ENCODE results near the gene NSUN6.

Gene NSUN6

DNA sequence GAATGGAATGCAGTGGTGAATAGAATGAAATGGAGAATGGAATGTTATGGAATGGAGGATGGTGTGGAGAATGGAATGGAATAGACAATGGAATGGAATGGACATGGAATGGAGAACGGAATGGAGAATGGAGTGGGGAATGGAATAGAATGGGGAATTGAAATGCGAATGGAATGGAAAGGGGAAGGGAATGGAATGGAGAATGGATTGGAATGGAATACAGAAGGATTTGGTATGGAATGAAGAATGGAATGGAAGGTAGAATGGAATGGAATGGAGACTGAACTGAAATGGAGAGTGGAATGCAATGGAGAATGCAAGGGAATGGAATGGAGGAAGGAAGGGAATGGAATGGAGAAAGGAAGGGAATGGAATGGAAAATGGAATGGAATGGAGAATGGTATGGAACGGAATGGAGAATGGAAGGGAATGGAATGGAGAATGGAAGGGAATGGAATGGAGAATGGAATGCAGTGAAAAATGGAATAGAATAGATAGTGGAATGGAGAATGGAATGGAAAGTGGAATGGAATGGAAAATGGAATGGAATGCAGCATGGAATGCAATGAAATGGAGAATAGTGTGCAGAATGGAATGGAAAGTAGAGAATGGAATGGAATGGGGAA is 94.8 kb downstream of the NSUN6 start:
- no peak for DNase-seq

GRCh38 chr10:18554479-18554878 is 96.9 kb downstream of the NSUN6 start:
- DNase-seq: no peak

- DNase-seq: no peak
These were observed 99.9 kb downstream of the NSUN6 start for GRCh38 chr10:18551473-18551872.

DNA sequence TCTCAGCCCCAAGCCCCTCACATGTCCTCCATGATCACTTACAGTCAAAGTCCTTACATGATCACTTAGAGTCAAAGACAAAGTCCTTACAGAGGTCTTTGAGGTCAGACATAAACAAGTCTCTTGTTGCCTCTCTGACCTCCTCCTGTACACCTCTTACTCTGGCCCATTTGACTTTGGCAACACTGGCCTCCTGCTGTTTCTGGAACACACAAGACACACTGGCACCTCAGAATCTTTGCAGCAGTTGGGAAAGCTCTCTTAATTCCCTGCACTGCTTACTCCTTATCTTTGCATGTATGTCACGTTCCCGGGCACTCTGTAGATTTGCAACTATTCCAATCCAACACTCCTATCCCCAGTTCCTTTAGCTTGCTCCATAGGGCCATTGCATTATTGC is 102.3 kb downstream of the NSUN6 start:
- no peak for DNase-seq

DNA sequence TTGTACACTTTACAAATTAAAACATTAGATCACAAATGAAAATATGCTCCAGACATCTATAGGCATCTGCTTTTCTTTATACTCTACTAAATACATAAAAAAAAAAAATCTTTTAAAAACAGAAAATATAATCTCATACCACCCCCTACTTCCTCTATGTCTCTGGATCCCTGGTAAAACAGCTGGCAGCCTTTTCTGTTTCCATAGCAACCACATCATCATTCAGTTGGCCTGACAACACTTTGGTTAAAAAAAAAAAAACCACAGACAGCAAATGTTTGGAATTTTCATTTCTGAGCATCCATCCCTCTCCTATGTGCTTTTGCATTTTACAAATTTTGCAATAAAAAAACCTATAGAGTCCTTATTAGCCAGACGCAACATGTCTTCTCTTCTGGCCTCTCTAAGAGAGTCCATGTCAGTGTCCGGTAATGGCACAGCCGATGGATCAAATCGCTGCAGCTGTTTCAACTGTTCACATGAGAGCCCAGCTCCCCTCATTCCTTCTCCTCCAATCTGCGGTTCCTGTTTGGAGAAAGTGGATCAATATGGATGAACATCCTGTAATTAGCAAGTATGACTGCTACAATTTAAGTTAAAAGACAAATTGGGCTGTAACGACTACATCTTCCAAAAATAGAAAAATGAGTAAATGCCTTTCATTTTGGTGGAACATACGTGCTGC is 105.6 kb downstream of the NSUN6 start:
- no peak for DNase-seq

DNA sequence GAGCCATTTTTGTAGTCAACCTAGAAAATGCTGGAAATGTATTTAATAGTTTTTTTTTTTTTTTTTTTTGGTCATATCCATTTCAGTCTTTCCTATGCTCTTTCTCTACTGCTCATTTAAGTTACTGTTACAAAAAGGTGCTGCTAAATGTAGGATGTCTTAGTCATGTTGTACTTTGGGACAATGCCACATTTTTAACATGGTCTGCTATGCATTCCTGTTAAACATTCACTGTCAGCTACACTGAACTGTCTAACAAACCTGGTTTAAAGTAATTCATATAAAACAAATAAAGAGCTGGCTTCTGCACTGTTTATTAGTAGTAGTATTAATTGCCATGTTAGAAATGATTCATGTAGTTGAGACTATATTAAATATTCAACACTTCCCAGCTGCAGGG is 108.6 kb downstream of the NSUN6 start:
- no peak for DNase-seq

- no peak for DNase-seq
These were observed 111.2 kb downstream of the NSUN6 start for GRCh38 chr10:18540195-18540594.

DNA sequence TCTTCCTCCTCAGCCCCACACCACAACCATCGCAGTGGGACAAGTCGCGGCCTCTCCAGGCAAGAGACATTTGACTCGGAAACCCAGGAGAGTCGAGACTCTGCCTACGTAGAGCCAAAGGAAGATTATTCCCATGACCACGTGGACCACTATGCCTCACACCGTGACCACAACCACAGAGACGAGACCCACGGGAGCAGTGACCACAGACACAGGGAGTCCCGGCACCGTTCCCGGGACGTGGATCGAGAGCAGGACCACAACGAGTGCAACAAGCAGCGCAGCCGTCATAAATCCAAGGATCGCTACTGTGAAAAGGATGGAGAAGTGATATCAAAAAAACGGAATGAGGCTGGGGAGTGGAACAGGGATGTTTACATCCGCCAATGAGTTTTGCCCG is 112.1 kb downstream of the NSUN6 start:
- no peak for DNase-seq

GRCh38 chr10:18533896-18534295 is 117.5 kb downstream of the NSUN6 start:
- DNase-seq: no peak

DNA sequence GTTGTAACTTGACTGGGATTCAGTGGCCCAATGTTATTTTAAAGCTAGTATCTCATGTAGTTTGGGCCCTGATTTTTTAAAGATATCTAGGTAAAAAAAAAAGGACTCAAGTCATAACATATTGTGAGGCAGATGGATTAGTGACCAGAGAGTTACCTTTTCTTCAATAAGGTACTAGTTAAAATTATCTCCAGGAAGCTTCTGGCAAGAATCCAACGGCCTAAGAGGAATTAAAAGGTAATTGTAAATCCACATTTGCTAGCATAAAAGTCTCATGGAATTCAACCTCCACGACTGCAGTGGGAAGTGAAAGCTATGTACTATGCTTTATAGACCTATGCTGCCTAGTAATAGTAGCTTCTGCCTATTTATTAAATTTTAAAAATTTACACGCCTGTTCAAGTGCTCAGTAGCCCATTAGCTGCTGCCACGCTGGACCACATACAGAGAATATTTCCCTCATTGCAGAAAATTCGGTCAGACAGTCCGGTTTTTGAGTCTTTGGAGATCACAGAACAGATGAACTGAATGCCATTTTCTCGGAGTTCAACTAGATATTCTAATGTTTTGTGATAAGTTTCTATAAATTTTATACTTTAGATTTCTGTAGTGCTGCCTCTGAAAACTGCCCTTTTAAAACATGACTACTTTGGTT is 118.4 kb downstream of the NSUN6 start:
- no peak for DNase-seq

DNA sequence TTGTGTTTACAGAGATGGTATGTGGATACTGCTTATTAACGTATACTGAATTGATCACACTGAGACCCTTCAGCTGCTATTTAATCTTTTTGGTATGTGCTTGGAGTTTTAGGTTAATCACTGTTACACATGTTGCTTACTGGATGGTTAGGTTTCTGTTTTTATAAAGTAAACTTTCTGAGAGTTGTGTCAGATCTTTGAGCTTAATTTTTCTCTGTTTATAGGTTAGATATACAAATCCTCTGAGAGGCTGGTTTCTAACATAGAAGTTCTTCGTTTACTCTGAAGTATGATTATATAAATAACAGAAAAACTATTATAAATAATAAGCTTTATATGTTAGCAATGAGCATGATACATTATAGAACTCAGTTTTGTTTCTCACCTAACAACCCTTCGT is 123.1 kb downstream of the NSUN6 start:
- no peak for DNase-seq

GRCh38 chr10:18527687-18528086 is 123.7 kb downstream of the NSUN6 start:
- no peak for DNase-seq

DNA sequence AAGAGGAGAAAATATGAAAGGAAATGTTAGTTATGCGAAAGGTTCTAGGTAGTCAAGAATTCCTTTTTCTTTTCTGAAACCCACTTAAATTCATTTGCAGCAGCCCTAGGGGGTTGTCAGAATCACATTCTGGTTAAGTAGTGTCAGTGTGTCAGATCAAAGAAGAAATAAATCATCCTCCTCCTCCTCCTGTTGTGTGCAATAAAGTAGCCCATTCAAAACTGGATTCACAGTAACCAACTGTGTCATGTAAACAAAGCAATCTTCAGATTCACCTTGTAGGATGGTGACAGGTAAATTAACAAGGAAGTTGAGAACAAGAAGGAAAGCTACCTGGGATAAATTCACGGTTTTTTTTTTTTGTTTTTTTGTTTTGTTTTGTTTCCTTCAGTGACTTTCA is 127.5 kb downstream of the NSUN6 start:
- DNase-seq: no peak

DNA sequence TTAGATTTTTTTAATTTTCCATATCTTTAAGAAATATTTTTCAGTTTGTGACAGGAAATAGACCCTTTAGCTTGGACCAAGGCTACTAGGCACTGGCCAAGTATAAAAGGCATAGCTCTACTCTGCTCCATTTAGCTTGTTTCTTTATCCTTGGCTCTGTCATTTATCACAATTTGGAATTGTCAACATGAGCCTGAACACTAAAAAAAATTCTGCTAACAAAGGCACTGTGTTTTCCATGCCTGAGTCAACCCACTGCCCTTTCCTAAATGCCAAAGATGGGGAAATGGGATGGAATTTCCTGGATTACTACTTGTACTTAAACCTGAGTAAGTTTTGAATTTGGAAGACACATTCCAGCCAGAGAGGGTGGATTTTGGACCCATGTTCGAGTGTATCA is 128.4 kb downstream of the NSUN6 start:
- no peak for DNase-seq

DNA sequence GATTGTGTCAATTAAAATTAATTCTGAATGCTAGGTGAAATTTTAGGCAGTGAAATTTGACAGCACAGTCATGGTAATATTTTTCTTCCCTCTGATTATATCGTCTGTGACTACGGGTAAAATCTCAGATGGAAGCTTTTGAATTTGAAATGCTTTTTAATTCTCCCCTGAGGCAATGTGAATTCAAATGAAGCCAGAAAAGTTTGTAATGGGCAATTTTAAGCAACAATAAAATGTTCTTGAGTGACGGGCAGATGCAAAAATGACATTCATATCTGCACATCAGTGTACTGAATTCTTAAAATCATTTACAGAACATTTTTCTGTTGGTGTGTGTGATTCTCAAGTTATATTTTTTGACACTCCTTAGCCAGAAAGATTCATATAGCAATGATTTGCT is 134.5 kb downstream of the NSUN6 start:
- no peak for DNase-seq

- no peak for DNase-seq
These were observed 136.8 kb downstream of the NSUN6 start for GRCh38 chr10:18514537-18514936.

DNA sequence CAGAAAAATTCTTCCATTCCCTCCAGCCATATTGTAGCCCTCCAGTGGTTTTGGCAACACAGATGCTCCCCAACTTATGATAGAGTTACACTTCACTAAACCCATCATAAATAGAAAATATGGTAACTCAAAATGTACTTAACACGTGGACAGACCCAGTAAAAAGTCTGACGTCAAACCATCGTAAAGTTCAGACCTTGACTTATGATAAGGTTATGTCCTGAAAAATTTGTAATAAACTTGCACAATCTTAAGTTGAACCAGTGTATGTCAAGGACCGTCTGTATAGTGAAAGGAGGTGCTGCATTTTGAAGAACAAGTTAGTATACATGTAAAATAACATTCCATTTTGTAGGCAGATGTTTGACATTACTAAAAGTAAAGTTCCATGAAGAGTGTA is 142.8 kb downstream of the NSUN6 start:
- DNase-seq: no peak

DNA sequence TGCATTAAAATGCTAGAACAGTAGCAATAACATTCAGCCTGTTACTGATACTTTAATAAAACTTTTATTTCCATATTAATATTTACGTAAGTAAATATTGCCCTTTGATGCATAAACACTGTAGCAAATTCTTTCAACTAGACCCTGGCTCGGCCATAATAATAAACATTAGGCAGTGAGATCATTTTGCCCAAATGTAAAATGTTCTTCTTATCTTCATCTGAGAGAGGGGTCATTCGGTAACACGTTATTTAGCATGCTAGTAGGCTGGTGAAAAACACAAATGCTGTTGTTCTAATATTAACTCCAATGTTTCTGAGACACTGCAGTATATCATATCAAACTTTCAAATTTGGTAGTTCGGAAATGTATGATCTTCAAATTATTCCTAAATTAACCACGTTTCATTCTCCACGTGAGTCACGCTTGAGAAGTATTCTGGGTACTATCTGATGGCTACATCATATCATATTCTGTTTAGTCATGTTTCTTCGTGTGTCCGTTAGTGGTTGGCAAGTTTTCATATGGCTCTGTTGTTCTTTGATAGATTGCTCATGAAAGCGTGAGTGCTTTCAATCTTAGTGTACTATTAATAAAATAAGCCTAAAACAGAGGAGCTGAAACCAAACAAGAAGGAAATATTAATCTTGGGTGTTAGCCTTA is 145.8 kb downstream of the NSUN6 start:
- DNase-seq: no peak

- DNase-seq: no peak
These were observed 147.2 kb downstream of the NSUN6 start for GRCh38 chr10:18504161-18504560.

DNA sequence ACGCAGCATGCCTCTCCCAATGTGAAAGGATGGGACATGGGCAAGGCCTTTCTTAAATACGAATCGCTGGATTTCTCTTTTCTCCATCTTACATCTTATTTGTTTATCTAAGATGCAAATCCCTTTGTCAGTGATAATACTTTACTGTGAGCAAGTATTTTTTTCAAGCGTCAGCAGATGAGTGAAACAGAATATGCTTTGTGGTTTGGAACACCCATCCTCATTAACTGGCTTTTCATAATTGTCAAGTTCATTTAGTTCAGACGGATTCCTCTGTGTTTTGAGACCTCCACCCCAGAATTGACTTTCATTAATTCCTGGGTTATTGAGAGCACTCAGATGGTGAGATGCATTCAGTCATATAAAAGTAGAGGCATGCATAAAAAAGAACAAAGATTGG is 149.8 kb downstream of the NSUN6 start:
- DNase-seq: no peak

DNA sequence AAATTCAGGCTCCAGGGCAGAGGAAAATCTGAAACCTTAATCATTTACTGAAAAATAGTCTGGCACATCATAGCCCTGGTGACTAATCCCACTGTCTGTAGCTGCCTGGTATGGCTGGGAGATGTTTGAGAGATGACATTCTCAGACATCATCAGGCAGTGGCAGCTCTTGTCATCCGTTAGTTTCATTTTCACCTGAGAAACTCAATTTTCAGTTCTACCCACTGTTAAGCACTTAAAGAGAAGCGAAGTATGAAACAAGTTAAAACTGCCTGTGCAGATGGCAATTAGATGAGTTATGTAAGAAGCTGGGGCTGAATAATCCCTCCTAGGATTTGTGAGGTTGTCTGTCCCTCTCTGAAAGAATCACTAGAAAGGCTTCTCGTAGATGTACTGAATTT is 150.2 kb downstream of the NSUN6 start:
- no peak for DNase-seq

GRCh38 chr10:18500576-18500975 is 150.8 kb downstream of the NSUN6 start:
- DNase-seq: no peak

GRCh38 chr10:18498998-18499397 is 152.4 kb downstream of the NSUN6 start:
- no peak for DNase-seq

DNA sequence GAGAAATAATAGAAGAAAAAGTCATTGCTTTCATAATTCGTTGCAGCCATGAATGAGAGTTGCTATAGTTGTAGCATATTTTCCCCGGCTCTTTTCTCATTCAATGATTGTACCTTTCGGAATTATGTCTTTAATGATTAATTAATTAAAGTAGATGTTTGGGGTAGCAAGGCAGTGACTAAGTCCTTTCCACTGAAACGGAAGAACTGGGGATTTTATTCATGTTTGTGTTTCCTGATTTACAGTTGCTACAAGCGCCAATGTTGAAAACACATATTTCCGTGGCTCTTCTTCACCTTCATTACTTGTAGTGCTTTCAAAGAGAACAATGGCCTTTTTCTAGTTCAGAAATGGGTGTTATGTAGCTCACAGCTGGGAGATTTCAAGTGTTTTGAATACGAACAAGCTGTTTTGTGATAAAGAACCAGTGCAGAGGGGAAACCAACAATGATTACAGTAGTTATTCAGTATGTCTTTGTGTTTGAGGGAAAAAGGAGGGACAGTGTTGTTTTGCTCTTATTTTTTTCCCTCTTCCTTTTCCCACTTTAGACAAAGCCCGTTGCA is 153.5 kb downstream of the NSUN6 start:
- no peak for DNase-seq
